Neural cell (in vitro differentiated cells): ENCODE data around the gene ANKRD40.

Source experiments
- CTCF ChIP-seq: fragments of 450-650 bp; IDR thresholded peaks from 2 replicates; pipeline ENCODE4 v1.5.1; 2014; ENCODE audit warnings: antibody characterized with exemption, mild to moderate bottlenecking, moderate library complexity; ENCODE audit not compliant: poor library complexity, severe bottlenecking
- REST ChIP-seq: IDR thresholded peaks from 2 replicates; pipeline ENCODE4 v1.6.1; 2012; ENCODE audit warnings: borderline replicate concordance
- SMC3 ChIP-seq: fragments of 450-650 bp; conservative IDR thresholded peaks from 2 replicates; pipeline ENCODE4 v1.6.1; 2014; ENCODE audit warnings: antibody characterized with exemption, mild to moderate bottlenecking, moderate library complexity; ENCODE audit not compliant: poor library complexity

GRCh38 chr17:50668838-50669581, 38.7 kb downstream of the ANKRD40 start:
- TF ChIP-seq REST (no peak), CTCF (no peak), SMC3 (no peak)
